ENCODE measurements around the gene PCDHGA4.
A peak's percentile ranks its signal among the peaks of the same experiment; 100 is the strongest.
"Not testable (repeated sequence)": the region's sequence is repeated elsewhere in the genome, so short reads cannot be mapped to it uniquely, and the experiment has no call there.

PCDHGA4 gene

DNA sequence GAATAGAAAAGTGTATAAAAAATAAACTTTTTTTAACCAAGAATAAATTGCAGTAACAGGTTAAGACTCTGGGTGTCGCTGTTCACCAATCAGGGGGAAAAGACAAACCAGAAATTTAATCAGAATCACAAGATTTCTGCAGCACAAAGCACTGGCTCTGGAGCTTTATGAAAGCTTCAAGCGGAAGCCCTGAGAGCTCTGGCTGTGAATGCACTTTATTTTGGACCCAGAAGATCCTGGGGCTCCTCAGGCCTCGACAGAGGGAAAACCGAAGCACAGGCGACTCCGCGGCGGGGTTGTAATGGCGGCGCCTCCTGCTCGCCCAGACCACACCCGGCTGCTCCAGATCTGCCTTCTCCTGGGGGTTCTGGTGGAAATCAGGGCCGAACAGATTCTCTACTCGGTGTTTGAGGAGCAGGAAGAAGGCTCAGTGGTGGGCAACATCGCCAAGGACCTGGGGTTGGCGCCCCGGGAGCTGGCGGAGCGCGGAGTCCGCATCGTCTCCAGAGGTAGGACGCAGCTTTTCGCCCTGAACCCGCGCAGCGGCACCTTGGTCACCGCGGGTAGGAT lies at the start of gene PCDHGA4:
PCDHGA4 (plus strand) TSS at position 122 of the 570 bp plus-strand sequence; CDS start at position 209, 87 bp downstream.
- no peak for DNase-seq

DNA sequence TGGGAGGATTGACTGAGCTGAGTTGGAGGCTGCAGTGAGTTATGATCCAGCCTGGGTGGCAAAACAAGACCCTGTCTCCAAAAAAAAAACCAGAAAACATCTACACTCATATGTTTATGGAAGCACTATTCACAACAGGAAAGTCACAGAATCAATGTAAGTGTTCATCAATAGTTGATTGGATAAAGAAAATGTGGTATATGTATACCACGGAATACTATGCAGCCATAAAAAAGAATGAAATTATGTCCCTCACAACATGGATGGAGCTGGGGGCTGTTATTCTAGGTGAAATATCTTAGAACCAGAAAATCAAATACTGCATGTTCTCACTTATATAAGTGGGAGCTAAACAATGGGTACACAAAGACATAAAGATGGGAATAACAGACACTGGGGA lies 48.2 kb upstream of the PCDHGA4 start:
- no peak for DNase-seq

DNA sequence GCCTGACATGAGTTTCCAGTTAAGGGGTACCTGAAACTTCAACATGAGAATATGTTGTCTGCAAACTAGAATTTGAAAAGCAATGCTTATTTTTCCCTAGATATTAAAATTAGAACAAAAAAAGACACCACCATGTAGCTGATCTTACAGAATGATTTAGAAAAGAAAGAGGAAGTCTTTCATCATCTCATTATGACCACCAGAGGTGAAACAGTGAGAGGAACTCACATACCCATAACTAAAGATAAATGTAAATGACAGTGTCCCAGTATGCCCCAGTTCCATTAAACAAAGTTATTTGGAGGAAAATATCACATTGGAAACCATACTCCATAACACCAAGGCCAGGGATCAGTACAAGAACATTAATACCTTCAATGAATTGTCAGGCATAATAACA lies 41.1 kb upstream of the PCDHGA4 start:
- no peak for DNase-seq

DNA sequence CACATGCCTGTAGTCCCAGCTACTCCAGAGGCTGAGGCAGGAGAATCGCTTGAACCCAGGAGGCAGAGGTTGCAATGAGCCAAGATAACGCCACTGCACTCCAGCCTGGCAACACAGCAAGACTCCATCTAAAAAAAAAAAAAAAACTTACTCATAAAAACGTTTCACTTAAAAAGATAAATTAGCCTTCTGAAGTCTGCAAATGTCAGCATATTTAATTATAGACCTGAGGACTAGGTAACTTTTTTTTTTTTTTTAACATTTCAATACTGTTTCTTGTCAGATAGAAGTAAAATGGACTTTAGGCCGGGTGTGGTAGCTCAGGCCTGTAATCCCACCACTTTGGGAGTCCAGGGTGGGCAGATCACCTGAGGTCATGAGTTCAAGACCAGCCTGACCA lies 37.9 kb upstream of the PCDHGA4 start:
- DNase-seq, result not testable (repeated sequence)

DNA sequence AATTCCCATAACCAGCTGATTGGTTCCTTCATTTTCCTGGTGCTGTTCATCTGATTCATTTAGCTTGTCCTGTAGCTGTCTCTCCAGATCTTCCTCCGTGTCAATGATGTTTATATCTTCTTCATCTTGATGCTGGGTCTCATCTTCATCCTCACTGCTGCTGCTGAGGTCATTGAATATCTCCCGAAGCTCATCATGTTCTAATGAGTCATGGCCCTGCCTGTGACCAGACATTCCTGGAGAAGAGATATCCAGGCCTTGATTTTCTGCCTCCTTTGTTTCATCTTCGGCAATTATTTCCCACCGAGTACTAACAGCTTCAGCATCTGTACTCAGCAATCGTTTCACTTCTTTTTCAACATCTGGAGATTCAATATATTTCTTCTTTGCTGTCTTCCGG lies 35.6 kb upstream of the PCDHGA4 start:
- DNase-seq, result no peak

DNA sequence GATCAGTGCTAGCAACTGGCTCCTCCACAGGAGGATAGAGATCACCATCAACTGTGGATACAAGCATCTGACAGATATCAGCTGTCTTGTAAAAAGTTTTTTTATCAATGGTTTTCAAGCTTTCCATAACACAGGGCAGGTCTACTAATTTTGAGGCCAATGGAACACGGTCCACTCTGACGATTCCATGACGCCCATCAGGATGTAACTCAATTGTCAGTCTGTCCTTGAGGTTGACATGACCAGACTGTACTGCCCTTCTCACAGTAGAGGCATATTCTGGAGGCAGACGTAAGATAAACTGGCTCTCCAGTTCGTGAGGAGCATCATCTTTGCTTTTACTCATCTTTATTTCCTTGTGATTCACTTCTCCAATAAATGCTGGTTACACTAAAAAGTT lies 35.1 kb upstream of the PCDHGA4 start:
- DNase-seq, result no peak

DNA sequence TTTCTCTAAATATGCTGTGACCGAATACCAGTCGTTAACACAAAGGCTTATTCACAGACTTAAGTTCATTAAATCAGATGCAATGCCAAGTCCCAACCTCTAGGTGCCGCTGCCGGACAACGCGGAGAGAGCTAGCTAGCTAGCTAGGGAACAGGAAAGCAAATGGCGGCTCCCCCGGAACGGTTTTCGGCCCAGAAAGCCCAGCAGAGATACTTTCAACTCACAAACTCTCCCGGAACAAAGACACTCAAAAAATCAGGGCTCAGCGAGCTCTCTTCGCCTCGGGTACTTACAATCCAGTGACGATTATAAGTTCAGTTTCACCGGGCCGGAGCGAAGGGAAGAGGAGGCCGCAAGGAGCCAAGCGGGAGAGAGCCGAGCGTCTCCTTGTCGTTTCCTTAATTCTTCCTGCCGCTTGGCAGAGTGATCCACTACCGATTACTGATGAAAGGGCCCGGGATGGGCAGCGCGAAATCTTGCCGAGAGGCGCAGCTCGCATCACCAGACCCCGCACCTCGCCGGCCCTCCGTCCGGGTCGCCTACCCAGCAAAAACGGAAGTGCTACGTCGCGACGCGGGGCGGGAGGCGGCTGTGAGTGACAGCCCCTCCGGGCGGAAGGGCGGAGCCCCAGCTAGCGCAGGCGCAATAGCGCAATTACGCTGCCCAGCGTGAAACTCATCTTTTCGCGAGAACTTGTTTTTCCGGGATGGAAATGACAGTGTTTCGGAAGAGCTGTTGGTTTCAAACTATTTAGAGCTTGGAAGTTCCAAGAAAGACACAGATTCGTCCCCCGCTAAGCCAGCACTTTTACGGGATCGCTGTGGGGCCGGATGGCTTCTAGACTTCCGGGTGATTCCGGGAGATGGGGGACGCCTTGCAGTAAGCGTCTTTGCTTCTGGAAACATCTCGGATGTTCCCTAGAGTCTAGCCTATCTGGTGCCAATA lies 34.3 kb upstream of the PCDHGA4 start, which contains the start of gene TAF7:
TAF7 (minus strand) TSS at position 560 of the 945 bp plus-strand sequence. CDS start 740 bp downstream, outside the sequence.
- DNase-seq, result peak; percentile 87

DNA sequence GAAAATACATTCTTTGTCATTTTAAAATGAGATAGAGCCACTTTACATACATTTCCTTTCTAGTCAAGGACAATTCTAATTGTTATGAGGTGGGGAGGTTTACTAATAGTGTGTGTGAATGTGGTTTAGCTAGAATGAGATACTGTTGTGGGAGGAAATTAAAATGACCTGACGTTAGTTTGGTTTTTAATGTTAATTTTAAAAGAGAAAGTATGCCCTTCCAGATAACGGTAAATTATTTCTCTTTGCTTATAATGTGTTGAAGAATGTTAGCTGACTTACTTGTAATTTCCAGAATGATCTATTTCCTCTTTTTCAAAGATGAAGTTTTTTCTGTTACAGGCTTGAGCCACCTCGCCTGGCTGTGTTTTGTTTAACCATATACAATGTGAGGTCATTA lies 32.6 kb upstream of the PCDHGA4 start:
- no peak for DNase-seq

DNA sequence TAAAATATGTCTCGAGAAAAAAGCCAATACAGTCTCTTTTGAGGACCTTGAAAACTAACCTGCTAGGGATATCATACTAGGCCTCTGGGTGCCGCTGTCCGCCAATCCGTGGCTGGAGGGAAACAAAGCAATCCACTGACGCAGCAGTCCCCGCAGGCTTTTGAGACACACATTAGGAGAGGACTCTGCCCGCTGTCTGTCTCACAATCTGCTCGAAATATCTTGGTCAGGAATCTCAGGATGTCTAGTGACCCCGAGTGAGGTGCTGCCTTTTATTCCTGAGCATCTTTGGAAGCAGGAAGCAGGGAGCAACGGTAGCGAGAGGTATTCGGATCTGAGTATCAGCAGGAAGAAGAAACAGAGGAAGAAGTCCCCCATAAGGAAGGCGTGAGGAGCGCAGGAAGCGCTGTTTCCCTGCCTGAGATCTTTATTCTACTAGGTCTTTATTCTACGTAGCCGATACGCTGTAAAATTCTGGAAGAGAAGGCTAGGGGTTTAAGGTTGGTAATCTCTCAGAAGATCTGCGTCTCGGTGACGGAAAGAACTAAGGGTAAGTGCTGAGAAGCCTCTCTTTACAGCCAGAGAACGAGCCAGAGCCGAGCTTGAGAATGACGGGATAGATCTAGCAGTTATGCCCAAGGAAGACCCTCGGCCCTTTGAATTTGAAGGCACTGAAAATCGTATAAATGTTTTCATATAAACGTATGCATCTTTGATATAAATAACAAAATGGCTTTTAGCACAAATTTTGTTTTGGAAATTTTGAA lies 28.6 kb upstream of the PCDHGA4 start:
- no peak for DNase-seq

DNA sequence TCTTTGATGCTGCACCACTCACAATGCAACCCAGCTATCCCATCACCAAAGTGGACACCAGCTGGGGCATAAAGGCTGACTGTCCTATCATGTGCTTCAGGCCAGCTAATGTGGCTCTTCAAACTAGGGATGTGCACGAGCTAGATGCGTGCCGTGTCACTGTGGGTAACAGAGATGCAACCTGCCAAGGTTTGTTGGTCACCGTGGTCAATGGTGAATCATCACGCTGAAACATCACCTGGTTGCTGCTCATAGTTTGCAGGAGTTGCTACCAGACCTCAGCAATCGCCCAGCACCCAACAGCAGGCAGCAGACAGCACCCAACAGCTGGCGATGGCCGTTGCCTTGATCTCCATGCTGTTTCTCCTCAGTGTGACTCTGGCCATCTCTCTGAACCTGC lies 26.6 kb upstream of the PCDHGA4 start:
- no peak for DNase-seq

DNA sequence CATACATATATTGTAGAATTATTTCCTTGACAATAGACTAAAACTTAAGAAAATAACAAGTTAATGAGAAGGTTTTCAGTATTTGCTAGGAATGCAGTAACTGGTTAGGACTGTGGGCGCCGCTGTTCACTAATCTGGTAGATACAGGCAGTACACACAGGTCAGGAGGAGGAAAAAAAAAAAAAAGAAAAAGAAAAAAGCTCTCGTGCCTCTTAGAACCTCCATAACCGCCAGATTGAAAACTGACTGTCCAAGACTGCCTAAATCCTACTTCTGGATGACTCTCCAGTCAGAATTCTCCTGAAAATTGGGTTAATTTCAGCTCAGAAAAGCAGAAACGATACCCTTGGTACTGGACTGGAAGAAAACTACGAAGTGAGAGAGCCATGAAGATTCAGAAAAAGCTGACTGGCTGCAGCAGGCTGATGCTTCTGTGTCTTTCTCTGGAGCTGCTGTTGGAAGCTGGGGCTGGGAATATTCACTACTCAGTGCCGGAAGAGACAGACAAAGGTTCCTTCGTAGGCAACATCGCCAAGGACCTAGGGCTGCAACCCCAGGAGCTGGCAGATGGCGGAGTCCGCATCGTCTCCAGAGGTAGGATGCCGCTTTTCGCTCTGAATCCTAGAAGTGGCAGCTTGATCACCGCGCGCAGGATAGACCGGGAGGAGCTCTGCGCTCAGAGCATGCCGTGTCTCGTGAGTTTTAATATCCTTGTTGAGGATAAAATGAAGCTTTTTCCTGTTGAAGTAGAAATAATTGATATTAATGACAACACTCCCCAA lies 24.3 kb upstream of the PCDHGA4 start, which contains the start of gene PCDHGA1:
PCDHGA1 (plus strand) TSS at position 216 of the 782 bp plus-strand sequence.
- DNase-seq, result no peak

DNA sequence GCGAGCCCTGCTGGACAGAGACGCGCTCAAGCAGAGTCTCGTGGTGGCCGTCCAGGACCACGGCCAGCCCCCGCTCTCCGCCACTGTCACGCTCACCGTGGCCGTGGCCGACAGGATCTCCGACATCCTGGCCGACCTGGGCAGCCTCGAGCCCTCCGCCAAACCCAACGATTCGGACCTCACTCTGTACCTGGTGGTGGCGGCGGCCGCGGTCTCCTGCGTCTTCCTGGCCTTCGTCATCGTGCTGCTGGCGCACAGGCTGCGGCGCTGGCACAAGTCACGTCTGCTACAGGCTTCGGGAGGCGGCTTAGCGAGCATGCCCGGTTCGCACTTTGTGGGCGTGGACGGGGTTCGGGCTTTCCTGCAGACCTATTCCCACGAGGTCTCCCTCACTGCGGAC lies 22.2 kb upstream of the PCDHGA4 start:
- DNase-seq, result not testable (repeated sequence)

DNA sequence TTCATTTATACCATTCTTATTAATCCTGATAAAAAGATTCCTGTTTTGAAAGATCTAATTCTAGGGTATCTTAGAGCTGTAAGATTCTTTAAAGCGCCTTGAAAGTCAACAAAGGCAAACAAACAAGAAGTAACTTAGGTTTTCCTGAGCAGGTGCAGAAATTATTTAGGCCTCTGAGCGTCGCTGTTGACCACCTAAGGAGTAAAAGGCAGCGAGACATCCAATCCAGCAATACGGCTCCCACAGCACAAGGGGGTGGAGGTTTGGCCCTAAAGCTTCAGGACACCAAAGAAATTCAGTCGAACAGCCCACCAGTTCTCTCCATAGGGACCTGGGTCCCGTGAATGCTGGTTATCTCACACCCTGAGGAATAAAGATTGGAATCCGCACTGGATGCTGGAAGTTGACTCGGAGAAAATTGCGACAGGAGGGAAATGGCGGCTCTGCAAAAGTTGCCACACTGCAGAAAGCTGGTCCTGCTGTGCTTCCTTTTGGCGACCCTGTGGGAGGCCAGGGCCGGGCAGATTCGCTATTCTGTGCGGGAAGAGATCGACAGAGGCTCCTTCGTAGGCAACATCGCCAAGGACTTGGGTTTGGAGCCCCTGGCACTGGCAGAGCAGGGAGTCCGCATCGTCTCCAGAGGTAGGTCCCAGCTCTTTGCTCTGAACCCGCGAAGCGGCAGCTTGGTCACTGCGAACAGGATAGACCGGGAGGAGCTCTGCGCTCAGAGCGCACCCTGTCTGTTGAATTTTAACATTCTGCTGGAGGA lies 16.1 kb upstream of the PCDHGA4 start, which contains the start of gene PCDHGA2:
PCDHGA2 (plus strand) TSS at position 223 of the 769 bp plus-strand sequence.
- no peak for DNase-seq

DNA sequence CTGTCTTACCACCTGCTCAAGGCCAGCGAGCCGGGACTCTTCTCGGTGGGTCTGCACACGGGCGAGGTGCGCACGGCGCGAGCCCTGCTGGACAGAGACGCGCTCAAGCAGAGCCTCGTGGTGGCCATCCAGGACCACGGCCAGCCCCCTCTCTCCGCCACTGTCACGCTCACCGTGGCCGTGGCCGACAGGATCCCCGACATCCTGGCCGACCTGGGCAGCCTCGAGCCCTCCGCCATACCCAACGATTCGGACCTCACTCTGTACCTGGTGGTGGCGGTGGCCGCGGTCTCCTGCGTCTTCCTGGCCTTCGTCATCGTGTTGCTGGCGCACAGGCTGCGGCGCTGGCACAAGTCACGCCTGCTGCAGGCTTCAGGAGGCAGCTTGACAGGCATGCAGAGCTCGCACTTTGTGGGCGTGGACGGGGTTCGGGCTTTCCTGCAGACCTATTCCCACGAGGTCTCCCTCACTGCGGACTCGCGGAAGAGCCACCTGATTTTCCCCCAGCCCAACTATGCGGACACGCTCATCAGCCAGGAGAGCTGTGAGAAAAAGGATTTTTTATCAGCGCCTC lies 14.0 kb upstream of the PCDHGA4 start:
- DNase-seq, result not testable (repeated sequence)

DNA sequence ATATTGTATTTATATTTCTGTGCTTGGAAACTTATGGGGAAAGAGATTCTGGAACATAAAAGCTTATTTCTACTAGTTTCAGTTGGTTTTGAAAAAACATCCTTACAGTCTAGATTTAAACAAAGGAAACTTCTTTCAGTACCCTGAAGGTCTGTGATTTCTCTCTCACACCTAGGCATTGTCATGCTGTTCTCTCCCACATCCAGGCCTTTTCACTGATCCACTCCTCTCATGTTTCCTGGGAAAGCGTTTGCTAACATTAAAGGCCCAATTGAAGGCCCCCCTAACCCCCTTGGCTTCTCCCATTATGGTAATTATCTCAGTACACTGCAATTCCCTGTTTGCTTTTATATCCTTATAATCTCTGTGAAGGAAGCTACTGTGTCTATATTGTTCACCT lies 12.0 kb upstream of the PCDHGA4 start:
- no peak for DNase-seq

DNA sequence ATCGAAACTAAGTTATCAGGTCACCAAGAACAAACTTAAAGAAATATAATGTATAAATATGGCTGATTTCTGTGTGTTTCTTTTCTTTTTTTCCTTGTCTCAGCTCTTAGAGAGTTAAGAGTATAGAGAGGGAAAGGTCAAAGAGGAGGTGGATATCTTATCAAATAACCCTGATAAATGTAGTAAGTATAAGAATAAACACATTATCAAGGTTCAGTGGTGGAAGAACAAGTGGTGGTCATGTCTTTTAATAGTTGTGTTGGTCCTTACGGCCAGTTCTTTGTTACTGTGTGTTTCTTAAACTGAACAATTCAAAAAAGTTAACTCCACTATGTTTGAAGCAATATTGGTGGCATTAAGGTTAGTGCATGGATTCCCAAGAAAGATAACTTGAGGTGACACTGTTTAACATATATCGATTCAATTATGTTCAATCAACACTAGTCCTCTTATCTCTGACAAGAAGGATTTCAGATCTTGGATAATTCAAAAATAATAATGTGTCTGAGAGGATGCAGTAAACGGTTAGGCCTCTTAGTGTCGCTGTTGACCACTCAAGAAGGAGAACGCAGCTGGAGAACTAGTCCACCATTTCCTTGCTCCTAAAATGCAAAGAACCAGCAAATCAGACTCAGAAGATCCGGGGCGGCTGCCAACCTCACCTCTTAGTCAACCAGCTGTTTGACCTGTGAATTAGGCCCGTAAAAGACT lies 11.4 kb upstream of the PCDHGA4 start, which contains the start of gene PCDHGA3:
PCDHGA3 (plus strand) TSS at position 588 of the 711 bp plus-strand sequence. CDS start 205 bp downstream, outside the sequence.
- DNase-seq, result no peak

DNA sequence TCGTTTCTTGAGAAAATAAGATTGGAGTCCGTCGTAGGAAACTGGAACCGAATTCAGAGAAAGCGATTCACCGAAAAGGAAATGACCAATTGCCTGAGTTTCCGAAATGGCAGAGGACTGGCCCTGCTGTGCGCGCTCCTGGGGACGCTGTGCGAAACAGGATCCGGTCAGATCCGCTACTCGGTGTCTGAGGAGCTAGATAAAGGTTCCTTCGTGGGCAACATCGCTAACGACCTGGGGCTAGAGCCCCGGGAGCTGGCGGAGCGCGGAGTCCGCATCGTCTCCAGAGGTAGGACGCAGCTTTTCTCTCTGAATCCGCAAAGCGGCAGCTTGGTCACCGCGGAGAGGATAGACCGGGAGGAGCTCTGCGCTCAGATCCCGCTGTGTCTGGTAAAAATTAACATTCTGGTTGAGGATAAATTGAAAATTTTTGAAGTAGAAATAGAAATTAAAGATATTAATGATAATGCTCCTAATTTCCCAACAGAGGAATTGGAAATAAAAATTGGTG lies 10.8 kb upstream of the PCDHGA4 start:
- no peak for DNase-seq

DNA sequence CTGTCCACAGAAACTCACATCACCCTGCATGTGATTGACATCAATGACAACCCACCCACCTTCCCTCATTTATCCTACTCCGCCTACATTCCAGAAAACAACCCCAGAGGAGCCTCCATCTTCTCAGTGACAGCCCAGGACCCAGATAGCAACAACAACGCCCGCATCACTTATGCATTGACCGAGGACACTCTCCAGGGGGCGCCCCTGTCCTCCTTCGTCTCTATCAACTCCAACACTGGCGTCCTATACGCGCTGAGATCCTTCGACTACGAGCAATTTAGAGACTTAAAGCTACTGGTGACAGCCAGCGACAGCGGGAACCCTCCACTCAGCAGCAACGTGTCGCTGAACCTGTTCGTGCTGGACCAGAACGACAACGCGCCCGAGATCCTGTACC lies 9.5 kb upstream of the PCDHGA4 start:
- no peak for DNase-seq

DNA sequence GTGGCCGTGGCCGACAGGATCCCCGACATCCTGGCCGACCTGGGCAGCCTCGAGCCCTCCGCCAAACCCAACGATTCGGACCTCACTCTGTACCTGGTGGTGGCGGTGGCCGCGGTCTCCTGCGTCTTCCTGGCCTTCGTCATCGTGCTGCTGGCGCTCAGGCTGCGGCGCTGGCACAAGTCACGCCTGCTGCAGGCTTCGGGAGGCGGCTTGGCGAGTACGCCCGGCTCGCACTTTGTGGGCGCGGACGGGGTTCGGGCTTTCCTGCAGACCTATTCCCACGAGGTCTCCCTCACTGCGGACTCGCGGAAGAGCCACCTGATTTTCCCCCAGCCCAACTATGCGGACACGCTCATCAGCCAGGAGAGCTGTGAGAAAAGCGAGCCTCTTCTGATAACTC lies 8.8 kb upstream of the PCDHGA4 start:
- DNase-seq, result not testable (repeated sequence)
